ENCODE measurements around the gene MUC5AC.
"Not testable (repeated sequence)": the region's sequence is repeated elsewhere in the genome, so short reads cannot be mapped to it uniquely, and the experiment has no call there.

- not testable (repeated sequence) for TF ChIP-seq CTCF (IDR thresholded peaks at IDR 0.05; ENCODE audit: low read depth, low read length); EZH2phosphoT487 (IDR thresholded peaks at IDR 0.05; ENCODE audit: low read depth)
Observed at GRCh38 chr11:1248951-1249350, 91.2 kb downstream of the MUC5AC start.
